ENCODE measurements around the gene NDUFB5. TPM values are rescaled to one million over a fixed set of nuclear protein-coding genes. Genes with fewer than 3 reads are reported as not detected.

NDUFB5 gene
- polyA plus RNA-seq, 1 experiment = 12.5 TPM

DNA sequence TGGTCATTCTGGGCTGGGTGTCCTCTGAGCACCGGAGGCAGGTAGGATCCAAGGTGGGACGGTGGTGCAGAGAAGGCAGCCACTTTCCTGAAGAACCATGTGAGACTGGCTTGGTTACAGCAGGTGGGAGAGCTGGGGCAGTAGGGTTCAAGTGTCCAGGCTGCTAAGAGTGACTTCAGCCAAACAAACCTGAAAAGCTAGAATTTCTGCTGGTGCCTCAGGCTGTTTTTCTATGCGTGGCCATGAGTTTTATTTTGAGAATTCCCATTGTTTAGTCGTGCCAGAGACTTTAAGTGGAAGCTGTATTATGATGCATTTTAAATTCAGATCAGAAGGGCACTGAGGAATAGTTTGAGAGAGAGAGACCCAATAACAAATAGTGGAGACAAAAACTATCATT, 68.3 kb downstream of the NDUFB5 start:
- TF ChIP-seq, protein P1, sequence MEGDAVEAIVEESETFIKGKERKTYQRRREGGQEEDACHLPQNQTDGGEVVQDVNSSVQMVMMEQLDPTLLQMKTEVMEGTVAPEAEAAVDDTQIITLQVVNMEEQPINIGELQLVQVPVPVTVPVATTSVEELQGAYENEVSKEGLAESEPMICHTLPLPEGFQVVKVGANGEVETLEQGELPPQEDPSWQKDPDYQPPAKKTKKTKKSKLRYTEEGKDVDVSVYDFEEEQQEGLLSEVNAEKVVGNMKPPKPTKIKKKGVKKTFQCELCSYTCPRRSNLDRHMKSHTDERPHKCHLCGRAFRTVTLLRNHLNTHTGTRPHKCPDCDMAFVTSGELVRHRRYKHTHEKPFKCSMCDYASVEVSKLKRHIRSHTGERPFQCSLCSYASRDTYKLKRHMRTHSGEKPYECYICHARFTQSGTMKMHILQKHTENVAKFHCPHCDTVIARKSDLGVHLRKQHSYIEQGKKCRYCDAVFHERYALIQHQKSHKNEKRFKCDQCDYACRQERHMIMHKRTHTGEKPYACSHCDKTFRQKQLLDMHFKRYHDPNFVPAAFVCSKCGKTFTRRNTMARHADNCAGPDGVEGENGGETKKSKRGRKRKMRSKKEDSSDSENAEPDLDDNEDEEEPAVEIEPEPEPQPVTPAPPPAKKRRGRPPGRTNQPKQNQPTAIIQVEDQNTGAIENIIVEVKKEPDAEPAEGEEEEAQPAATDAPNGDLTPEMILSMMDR (IDR thresholded peaks at IDR 0.05; ENCODE audit: insufficient read depth, low read depth, low read length) = no peak
- ChIA-PET CTCF (no interaction called here), POLR2A (no interaction called here)
- no peak for DNase-seq (ENCODE audit: low read depth)
- H3K36me3 ChIP-seq (ENCODE audit: control insufficient read depth, insufficient read depth, low read length) = no peaks in the 10 kb centered on the region
- no peaks in the 10 kb centered on the region for H3K27me3 ChIP-seq (ENCODE audit: control insufficient read depth, insufficient read depth, low read length)
- no peak overlapping the region for H3K4me3 ChIP-seq (ENCODE audit: low read depth, low read length)

DNA sequence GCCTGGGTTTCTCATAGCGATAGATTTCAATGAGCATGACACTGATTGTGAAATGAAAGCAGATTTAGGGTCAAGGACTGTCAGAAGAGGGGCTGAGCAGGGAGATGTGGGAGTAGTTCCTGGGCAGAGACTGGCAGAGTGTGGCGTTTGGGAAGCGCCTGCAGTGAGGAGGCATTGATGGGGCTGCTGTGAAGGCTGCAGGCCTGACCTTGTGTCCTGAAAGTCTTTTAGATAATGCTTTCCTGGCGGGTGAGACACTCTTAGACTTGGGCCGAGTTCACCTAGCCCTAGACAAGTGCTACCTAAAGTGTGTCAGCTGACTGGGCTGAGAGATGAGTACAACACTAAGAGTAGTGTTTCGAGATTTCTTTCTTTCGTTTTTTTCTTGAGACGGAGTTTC, 68.9 kb downstream of the NDUFB5 start:
- ChIA-PET POLR2A (no interaction called here), CTCF (no interaction called here)
- TF ChIP-seq, protein P1 (IDR thresholded peaks at IDR 0.05; ENCODE audit: insufficient read depth, low read depth, low read length) = no peak
- H3K36me3 ChIP-seq (ENCODE audit: control insufficient read depth, insufficient read depth, low read length) = no peaks in the 10 kb centered on the region
- no peak overlapping the region for H3K4me3 ChIP-seq (ENCODE audit: low read depth, low read length)
- no peak for DNase-seq (ENCODE audit: low read depth)
- no peaks in the 10 kb centered on the region for H3K27me3 ChIP-seq (ENCODE audit: control insufficient read depth, insufficient read depth, low read length)

DNA sequence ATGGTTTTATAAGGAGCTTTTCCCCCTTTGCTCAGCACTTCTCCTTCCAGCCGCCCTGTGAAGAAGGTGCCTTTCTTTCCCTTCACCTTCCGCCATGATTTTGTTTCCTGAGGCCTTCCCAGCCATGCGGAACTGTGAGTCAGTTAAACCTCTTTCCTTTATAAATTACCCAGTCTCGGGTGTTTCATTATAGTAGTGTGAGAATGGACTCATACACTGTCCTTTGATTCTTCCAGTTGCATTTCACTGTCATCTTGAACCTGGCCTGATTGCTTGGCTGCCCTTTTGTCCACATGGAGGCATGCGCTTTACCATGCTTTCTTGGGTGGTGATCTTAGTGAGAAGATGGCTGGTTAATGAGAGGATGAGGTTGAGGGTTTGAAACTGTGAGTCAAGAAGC, 71.5 kb downstream of the NDUFB5 start:
- H3K27me3 ChIP-seq (ENCODE audit: control insufficient read depth, insufficient read depth, low read length) = no peaks in the 10 kb centered on the region
- POLR2A ChIA-PET = no interaction called here
- TF ChIP-seq, protein P1 (IDR thresholded peaks at IDR 0.05; ENCODE audit: insufficient read depth, low read depth, low read length) = no peak
- CTCF ChIA-PET = no interaction called here
- no peak for DNase-seq (ENCODE audit: low read depth)
- no peaks in the 10 kb centered on the region for H3K36me3 ChIP-seq (ENCODE audit: control insufficient read depth, insufficient read depth, low read length)
- H3K4me3 ChIP-seq (ENCODE audit: low read depth, low read length) = no peak overlapping the region

Small RNA genes within 50 kb of the gene (small RNA-seq; reads per million reads assigned to genes)
- gene AC090425.1 (ENCODE audit: insufficient read length, low read depth, low replicate concordance) (not detected), gene RF01210 (ENCODE audit: insufficient read length, low read depth, low replicate concordance) (not detected)

Other genes with a start within 250 kb of the NDUFB5 start
- gene GNB4, start 153.3 kb upstream of the NDUFB5 start, polyA plus RNA-seq (2011; rRNA removed) = 25.2 and 50.6 TPM in 2 replicates
- 38.6 and 64.4 TPM in 2 replicates for gene ACTL6A, start 41.9 kb upstream of the NDUFB5 start, polyA plus RNA-seq (2011; rRNA removed)
- 23.2 and 48.5 TPM in 2 replicates for gene MRPL47, start 156 bp upstream of the NDUFB5 start, polyA plus RNA-seq (2011; rRNA removed)
- gene USP13, start 48.2 kb downstream of the NDUFB5 start, polyA plus RNA-seq (2011; rRNA removed) = 10.5 and 11.2 TPM in 2 replicates